Measurements from ENCODE around the gene SEMA4A. TPM values are rescaled to one million over a fixed set of nuclear protein-coding genes. Genes with fewer than 3 reads are reported as not detected.

The SEMA4A gene
- polyA plus RNA-seq, 1 of the 3 experiments (the other 2 are of a cell fraction): 1.3 TPM

GRCh38 chr1:156143765-156144489 lies 9.5 kb upstream of the SEMA4A start:
- CTCF ChIA-PET: interaction anchor here (1.0 to 40.5 kb wide), 8 partner anchors 14 to 176 kb away, joined by 3 to 1559 read pairs (median 4); partner anchors contain the start of gene MEX3A
- POLR2A ChIA-PET: no interaction called here
- no peaks in the 10 kb centered on the region for H3K9me2 ChIP-seq
- peaks cover 12 to 15% of the 10 kb centered on the region in 2 experiments for H3K4me1 ChIP-seq (ENCODE audit: control insufficient read depth in 1 of 2, insufficient read depth in 2 of 2, low read depth in 1 of 2, low read length in 1 of 2)
- no peak overlapping the region for H3K4me2 ChIP-seq
- H3K9ac ChIP-seq: no peak overlapping the region
- DNase-seq: no peak
- no peaks in the 10 kb centered on the region for H3K9me3 ChIP-seq
- H3K27me3 ChIP-seq (ENCODE audit: insufficient read depth): no peaks in the 10 kb centered on the region
- H3K4me3 ChIP-seq (ENCODE audit: low read depth in 2 of 2, low read length in 1 of 2): no peak overlapping the region
- no peak for TF ChIP-seq FOXM1 (IDR thresholded peaks at IDR 0.05; ENCODE audit: low read depth)
- peak; percentile 35; the same call in 1 of the 2 replicates for TF ChIP-seq FOSL2 (IDR thresholded peaks at IDR 0.05; ENCODE audit: borderline replicate concordance, low read depth)
- peak; percentile 49 for TF ChIP-seq POLR2AphosphoS5 (IDR thresholded peaks at IDR 0.05; ENCODE audit: low read depth, low read length)
- TF ChIP-seq TCF12 (IDR thresholded peaks at IDR 0.05): peak; percentile 73
- TF ChIP-seq CHD2 (IDR thresholded peaks at IDR 0.05; ENCODE audit: low read length, partially characterized antibody): no peak
- TF ChIP-seq SMC3 (IDR thresholded peaks at IDR 0.05; ENCODE audit: low read depth, low read length): no peak
- no peak for TF ChIP-seq MXI1 (IDR thresholded peaks at IDR 0.05; ENCODE audit: low read depth, low read length)
- peak; percentile 91 for TF ChIP-seq PBX3 (IDR thresholded peaks at IDR 0.05)
- peak; percentile 61; the same call in 1 of the 2 replicates for TF ChIP-seq RXRA (IDR thresholded peaks at IDR 0.05; ENCODE audit: borderline replicate concordance, low read depth)
- TF ChIP-seq SIN3A (IDR thresholded peaks at IDR 0.05; ENCODE audit: borderline replicate concordance, low read depth, low read length): no peak
- peak; percentile 68 for TF ChIP-seq NFIC (IDR thresholded peaks at IDR 0.05; ENCODE audit: borderline replicate concordance)
- peak; percentile 68 for TF ChIP-seq JUND (IDR thresholded peaks at IDR 0.05)
- no peak for TF ChIP-seq GATA2 (CRISPR knock-in tag; IDR thresholded peaks at IDR 0.05)
- TF ChIP-seq MAX (IDR thresholded peaks at IDR 0.05; ENCODE audit: low read depth): no peak
- no peak for TF ChIP-seq CTCF (IDR thresholded peaks at IDR 0.05)
- TF ChIP-seq FOXJ3 (CRISPR knock-in tag; IDR thresholded peaks at IDR 0.05): no peak
- TF ChIP-seq TEAD4 (IDR thresholded peaks at IDR 0.05; ENCODE audit: borderline replicate concordance, insufficient read depth): peak; percentile 78
- TF ChIP-seq USF1 (IDR thresholded peaks at IDR 0.05; ENCODE audit: borderline replicate concordance, low read depth): no peak
- TF ChIP-seq EZH2phosphoT487 (IDR thresholded peaks at IDR 0.05; ENCODE audit: borderline replicate concordance, low read depth): no peak
- TF ChIP-seq IRF3 (IDR thresholded peaks at IDR 0.05; ENCODE audit: low read depth, low read length): no peak
- H3F3A ChIP-seq (replicated peaks; ENCODE audit: insufficient read depth): peaks cover 75% of the 10 kb centered on the region
- peaks cover 47% of the 10 kb centered on the region for H4K20me1 ChIP-seq (ENCODE audit: insufficient read depth)
- H2AFZ ChIP-seq (ENCODE audit: low read depth): no peak overlapping the region
- no peaks in the 10 kb centered on the region for H3K79me2 ChIP-seq (ENCODE audit: insufficient read depth)
- 58% methylated on average over 11 of the region's 11 CpGs for WGBS (ENCODE audit: low lambda C conversion rate)
- peak overlapping the region in 1 of 2 experiments; percentile 46; a peak in 2 of 4 replicates for H3K27ac ChIP-seq (ENCODE audit: low read depth in 2 of 2, low read length in 1 of 2)
- H3K36me3 ChIP-seq (replicated peaks in 1 of 2; ENCODE audit: control insufficient read depth in 1 of 2, insufficient read depth in 2 of 2, low read length in 1 of 2): peaks cover 19% of the 10 kb centered on the region in 2 experiments
